K562 (cell line): ENCODE data around the gene PPP4R3A. TPM values are rescaled to one million over a fixed set of nuclear protein-coding genes. Genes with fewer than 3 reads are reported as not detected.

ENCODE experiments used
- ARID2 ChIP-seq: fragments of 450-650 bp; IDR thresholded peaks from 2 replicates; pipeline ENCODE4 v1.6.1; 2017; ENCODE audit warnings: antibody characterized with exemption, mild to moderate bottlenecking
- CBFB ChIP-seq: sonication (generic); formaldehyde crosslinking; IDR thresholded peaks from 2 replicates; pipeline ENCODE4 v1.4.0; 2020; ENCODE audit warnings: mild to moderate bottlenecking, missing genetic modification reagents
- FIP1L1 ChIP-seq: fragments of 200-400 bp; formaldehyde crosslinking; IDR thresholded peaks from 2 replicates; pipeline ENCODE4 v1.6.1; 2018; ENCODE audit warnings: mild to moderate bottlenecking, low read depth, low read length; ENCODE audit not compliant: poor library complexity, severe bottlenecking
- HDAC3 ChIP-seq: fragments of 450-650 bp; IDR thresholded peaks from 2 replicates; pipeline ENCODE4 v1.6.1; 2018; ENCODE audit warnings: borderline replicate concordance, mild to moderate bottlenecking, moderate library complexity; ENCODE audit not compliant: partially characterized antibody
- HDAC6 ChIP-seq: IDR thresholded peaks from 2 replicates; pipeline ENCODE4 v1.6.1; 2012; ENCODE audit warnings: low read depth, mild to moderate bottlenecking, control low read depth, inconsistent platforms, low read length, moderate library complexity
- MAFG ChIP-seq: fragments of 450-650 bp; conservative IDR thresholded peaks from 2 replicates; pipeline ENCODE4 v1.6.1; 2016; ENCODE audit warnings: missing genetic modification characterization, missing compliant biosample characterization
- NFXL1 ChIP-seq: fragments of 450-650 bp; formaldehyde crosslinking; IDR thresholded peaks from 2 replicates; pipeline ENCODE4 v1.4.0; 2021; ENCODE audit warnings: mild to moderate bottlenecking
- NRF1 ChIP-seq, 2 experiments: fragments of 450-650 bp; IDR thresholded peaks in 1 of 2; conservative IDR thresholded peaks in 1 of 2; 2 replicates each; pipeline ENCODE4 v1.6.1; 2014; ENCODE audit warnings: mild to moderate bottlenecking in 2 of 2
- NUFIP1 ChIP-seq: fragments of 450-650 bp; IDR thresholded peaks from 2 replicates; pipeline ENCODE4 v1.6.1; 2018; ENCODE audit not compliant: partially characterized antibody
- PCBP1 ChIP-seq: fragments of 200-400 bp; formaldehyde crosslinking; IDR thresholded peaks from 2 replicates; pipeline ENCODE4 v1.6.1; 2018; ENCODE audit warnings: mild to moderate bottlenecking, low read depth, low read length; ENCODE audit not compliant: poor library complexity, severe bottlenecking
- ZC3H8 ChIP-seq: fragments of 450-650 bp; IDR thresholded peaks from 2 replicates; pipeline ENCODE4 v1.6.1; 2017
- ZNF133 ChIP-seq: fragments of 250-450 bp; sonication (Bioruptor Pico); IDR thresholded peaks from 2 replicates; pipeline ENCODE4 v1.4.0; 2020; ENCODE audit warnings: mild to moderate bottlenecking
- ZNF274 ChIP-seq: IDR thresholded peaks from 2 replicates; pipeline ENCODE4 v1.6.1; 2011; ENCODE audit warnings: low read depth, mild to moderate bottlenecking, low read length, moderate library complexity, borderline replicate concordance
- ZNF76 ChIP-seq: fragments of 250-450 bp; sonication (Bioruptor Pico); IDR thresholded peaks from 2 replicates; pipeline ENCODE4 v1.4.0; 2020; ENCODE audit warnings: mild to moderate bottlenecking, moderate library complexity, borderline replicate concordance
- polyA plus RNA-seq, 8 experiments: library from polyadenylated mRNA; depleted of rRNA in 4 of 8; stranded (reverse) in 5 of 8; unstranded in 3 of 8; fragments of >200 nt; fragmentation: Nextera tagmentation in 2 of 8; fragmentation: Illumina TruSeq in 1 of 8; extraction: Ambion mirVana in 2 of 8; extraction: Trizol in 1 of 8; gene quantifications; 2 replicates each; pipeline versions ENCODE4 v1.2.1 to v1.2.3, GENCODE V29; 2011 to 2014; ENCODE audit warnings: inconsistent platforms in 1 of 8, missing spikeins in 1 of 8
- total RNA-seq, 7 experiments: library from RNA; depleted of rRNA in 6 of 7; stranded (reverse); fragments of >200 nt in 6 of 7; fragmentation: Illumina TruSeq in 2 of 7; extraction: Trizol in 2 of 7; gene quantifications; 2 replicates each; pipeline versions ENCODE4 v1.2.1 to v1.2.3, GENCODE V29; 2011 to 2021; ENCODE audit warnings: low replicate concordance in 1 of 7
- TF ChIP-seq, protein P1 (sequence below): sonication (generic); formaldehyde crosslinking; IDR thresholded peaks from 2 replicates; pipeline ENCODE4 v1.8.0; 2023; ENCODE audit warnings: mild to moderate bottlenecking, missing genetic modification reagents
- TF ChIP-seq, protein P2 (sequence below): fragments of 450-650 bp; formaldehyde crosslinking; IDR thresholded peaks from 2 replicates; pipeline ENCODE4 v1.4.0; 2020; ENCODE audit warnings: mild to moderate bottlenecking
- TF ChIP-seq, protein P3 (sequence below): sonication (generic); formaldehyde crosslinking; IDR thresholded peaks from 2 replicates; pipeline ENCODE4 v1.8.1; 2023; ENCODE audit warnings: mild to moderate bottlenecking, missing genetic modification reagents

PPP4R3A gene
- total and polyA plus RNA-seq, 9 of the 15 experiments (the other 6 are each of a cell fraction or from before 2014, with no cell fraction given), result 9.5 to 54.9 (median 44.9) TPM

DNA sequence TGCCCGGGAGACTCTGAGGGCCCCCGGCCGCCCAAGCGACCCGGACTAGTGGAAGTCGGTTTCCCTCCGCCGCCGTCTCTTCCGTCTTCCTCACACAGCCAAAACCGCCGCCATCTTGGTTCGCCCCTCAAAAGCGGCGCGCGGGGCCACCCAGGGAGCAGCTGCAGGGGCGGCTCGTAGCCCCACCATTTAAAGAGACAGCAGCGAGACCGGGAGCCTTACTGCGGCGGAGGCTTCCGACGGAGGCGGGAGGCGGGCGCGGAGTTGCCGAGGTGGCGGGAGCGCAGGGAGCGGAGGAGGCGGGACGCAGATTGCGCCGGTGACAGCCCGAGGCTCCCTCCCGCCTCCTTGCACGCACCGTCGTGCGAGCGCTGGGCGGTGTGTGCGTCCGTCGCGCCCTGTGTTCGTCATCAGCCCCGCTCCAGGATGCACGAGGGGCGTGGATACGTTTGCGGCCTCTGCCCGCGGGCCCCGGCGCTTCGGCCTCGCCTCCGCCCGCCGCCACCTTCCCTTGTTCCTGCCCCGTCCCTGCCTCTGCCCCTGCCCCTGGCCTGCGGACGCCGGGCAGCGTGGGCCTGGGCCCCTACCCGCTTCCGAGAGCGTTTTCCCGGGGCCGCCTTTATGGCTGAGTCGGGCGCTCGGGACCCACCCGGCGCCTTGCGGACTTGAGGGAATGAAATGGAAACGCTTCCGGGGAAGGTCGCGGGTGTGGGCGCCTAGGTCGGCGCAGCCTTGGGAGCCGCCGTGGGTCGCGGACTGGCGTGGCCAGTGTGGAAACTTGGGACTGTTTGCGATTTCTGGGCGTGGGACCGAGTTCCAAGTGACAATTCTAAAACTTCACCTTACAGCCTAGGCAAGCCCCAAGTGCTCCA is at the start of gene PPP4R3A (continued):
- TF ChIP-seq, protein P1, sequence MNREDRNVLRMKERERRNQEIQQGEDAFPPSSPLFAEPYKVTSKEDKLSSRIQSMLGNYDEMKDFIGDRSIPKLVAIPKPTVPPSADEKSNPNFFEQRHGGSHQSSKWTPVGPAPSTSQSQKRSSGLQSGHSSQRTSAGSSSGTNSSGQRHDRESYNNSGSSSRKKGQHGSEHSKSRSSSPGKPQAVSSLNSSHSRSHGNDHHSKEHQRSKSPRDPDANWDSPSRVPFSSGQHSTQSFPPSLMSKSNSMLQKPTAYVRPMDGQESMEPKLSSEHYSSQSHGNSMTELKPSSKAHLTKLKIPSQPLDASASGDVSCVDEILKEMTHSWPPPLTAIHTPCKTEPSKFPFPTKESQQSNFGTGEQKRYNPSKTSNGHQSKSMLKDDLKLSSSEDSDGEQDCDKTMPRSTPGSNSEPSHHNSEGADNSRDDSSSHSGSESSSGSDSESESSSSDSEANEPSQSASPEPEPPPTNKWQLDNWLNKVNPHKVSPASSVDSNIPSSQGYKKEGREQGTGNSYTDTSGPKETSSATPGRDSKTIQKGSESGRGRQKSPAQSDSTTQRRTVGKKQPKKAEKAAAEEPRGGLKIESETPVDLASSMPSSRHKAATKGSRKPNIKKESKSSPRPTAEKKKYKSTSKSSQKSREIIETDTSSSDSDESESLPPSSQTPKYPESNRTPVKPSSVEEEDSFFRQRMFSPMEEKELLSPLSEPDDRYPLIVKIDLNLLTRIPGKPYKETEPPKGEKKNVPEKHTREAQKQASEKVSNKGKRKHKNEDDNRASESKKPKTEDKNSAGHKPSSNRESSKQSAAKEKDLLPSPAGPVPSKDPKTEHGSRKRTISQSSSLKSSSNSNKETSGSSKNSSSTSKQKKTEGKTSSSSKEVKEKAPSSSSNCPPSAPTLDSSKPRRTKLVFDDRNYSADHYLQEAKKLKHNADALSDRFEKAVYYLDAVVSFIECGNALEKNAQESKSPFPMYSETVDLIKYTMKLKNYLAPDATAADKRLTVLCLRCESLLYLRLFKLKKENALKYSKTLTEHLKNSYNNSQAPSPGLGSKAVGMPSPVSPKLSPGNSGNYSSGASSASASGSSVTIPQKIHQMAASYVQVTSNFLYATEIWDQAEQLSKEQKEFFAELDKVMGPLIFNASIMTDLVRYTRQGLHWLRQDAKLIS (CRISPR knock-in tag), result peak; percentile 63; the same call in 1 of the 2 replicates
- TF ChIP-seq MAFG (tag), result no peak
- 0 out of 2 replicates have a peak, but pooled peaks have one; percentile 45 for TF ChIP-seq HDAC6
- TF ChIP-seq CBFB, result no peak
- TF ChIP-seq ZNF133 (CRISPR knock-in tag), result no peak
- no peak for TF ChIP-seq NFXL1 (CRISPR knock-in tag)
- TF ChIP-seq HDAC3, result peak; percentile 67
- peak; percentile 41 for TF ChIP-seq FIP1L1
- TF ChIP-seq NRF1 (conservative IDR thresholded peaks at IDR 0.05 in 1 of 2, IDR thresholded peaks at IDR 0.05 in 1 of 2), result peak; percentile 85 to 89
- no peak for TF ChIP-seq ZNF76 (CRISPR knock-in tag)
- no peak for TF ChIP-seq ZC3H8
- TF ChIP-seq PCBP1, result no peak
- no peak for TF ChIP-seq NUFIP1
- no peak for TF ChIP-seq ZNF274
- TF ChIP-seq, protein P2, sequence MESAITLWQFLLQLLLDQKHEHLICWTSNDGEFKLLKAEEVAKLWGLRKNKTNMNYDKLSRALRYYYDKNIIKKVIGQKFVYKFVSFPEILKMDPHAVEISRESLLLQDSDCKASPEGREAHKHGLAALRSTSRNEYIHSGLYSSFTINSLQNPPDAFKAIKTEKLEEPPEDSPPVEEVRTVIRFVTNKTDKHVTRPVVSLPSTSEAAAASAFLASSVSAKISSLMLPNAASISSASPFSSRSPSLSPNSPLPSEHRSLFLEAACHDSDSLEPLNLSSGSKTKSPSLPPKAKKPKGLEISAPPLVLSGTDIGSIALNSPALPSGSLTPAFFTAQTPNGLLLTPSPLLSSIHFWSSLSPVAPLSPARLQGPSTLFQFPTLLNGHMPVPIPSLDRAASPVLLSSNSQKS (CRISPR knock-in tag), result no peak
- 0 out of 2 replicates have a peak, but pooled peaks have one; percentile 32 for TF ChIP-seq ARID2
- TF ChIP-seq, protein P3, sequence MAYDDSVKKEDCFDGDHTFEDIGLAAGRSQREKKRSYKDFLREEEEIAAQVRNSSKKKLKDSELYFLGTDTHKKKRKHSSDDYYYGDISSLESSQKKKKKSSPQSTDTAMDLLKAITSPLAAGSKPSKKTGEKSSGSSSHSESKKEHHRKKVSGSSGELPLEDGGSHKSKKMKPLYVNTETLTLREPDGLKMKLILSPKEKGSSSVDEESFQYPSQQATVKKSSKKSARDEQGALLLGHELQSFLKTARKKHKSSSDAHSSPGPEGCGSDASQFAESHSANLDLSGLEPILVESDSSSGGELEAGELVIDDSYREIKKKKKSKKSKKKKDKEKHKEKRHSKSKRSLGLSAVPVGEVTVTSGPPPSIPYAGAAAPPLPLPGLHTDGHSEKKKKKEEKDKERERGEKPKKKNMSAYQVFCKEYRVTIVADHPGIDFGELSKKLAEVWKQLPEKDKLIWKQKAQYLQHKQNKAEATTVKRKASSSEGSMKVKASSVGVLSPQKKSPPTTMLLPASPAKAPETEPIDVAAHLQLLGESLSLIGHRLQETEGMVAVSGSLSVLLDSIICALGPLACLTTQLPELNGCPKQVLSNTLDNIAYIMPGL (CRISPR knock-in tag), result peak; percentile 80; the same call in 1 of the 2 replicates
